Fibroblast of the aortic adventitia (primary cell): ENCODE measurements around the gene VCAM1. TPM values are rescaled to one million over a fixed set of nuclear protein-coding genes. Genes with fewer than 3 reads are reported as not detected.

ENCODE experiments used
- DNase-seq: peaks from one replicate; pipeline ENCODE4 v3.0.0-alpha.2; 2010; ENCODE audit warnings: low read depth
- H3K4me3 ChIP-seq: 2 replicates; pipeline ENCODE4 v1.5.1; 2011; ENCODE audit warnings: low read depth, mild to moderate bottlenecking, control low read depth, low read length, moderate library complexity
- total RNA-seq: library from RNA; depleted of rRNA; stranded (reverse); fragments of >200 nt; gene quantifications from 2 replicates; pipeline ENCODE4 v1.2.3, GENCODE V29; 2012; ENCODE audit warnings: low replicate concordance
- TF ChIP-seq, protein P1 (sequence below): IDR thresholded peaks from 2 replicates; pipeline ENCODE4 v1.5.1; 2011; ENCODE audit warnings: mild to moderate bottlenecking, low read length, control low read depth, inconsistent platforms; ENCODE audit not compliant: insufficient read depth

VCAM1 gene
- total RNA-seq, 1 donor = 0.63 TPM

DNA sequence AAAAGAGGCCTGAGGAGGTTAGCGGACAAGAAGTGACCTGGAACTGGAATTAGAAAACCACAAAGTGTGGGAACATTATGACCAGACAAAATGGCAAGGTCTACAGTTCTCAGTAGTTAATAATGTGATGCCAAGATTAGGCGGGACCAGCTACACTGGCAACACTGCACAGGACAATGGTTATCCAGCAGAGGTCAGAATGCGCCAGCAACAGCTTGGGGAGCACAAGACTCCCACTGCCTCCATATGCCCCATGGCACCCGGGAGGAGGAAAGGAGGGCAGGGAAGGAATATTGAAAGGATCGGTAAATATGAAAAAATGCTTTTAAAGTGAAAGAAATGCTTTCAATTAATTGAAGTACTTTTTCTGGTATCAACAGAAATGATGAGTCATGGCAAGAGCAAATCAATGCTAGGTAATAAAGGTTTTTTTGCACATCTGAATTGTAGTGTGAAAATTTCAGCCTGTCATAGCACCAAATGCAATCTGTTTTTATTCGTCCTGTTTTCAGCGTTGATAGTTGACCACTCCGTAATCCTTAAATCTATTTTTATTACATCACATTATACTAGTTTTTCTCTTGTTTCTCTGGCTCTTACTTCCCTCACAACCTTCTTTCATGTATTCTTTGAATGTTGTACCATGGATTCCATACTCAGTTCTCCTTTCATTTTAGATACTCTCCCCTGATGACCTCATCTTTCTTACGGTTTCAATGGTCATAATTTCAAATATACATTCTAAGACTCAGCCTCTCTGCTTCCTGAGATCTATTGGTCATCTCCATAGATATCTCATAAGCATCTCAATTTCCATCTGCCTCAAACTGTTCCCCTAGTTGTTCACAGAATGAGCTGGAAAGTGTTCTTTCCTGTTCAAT, 30.7 kb downstream of the VCAM1 start:
- DNase-seq = no peak
- TF ChIP-seq, protein P1, sequence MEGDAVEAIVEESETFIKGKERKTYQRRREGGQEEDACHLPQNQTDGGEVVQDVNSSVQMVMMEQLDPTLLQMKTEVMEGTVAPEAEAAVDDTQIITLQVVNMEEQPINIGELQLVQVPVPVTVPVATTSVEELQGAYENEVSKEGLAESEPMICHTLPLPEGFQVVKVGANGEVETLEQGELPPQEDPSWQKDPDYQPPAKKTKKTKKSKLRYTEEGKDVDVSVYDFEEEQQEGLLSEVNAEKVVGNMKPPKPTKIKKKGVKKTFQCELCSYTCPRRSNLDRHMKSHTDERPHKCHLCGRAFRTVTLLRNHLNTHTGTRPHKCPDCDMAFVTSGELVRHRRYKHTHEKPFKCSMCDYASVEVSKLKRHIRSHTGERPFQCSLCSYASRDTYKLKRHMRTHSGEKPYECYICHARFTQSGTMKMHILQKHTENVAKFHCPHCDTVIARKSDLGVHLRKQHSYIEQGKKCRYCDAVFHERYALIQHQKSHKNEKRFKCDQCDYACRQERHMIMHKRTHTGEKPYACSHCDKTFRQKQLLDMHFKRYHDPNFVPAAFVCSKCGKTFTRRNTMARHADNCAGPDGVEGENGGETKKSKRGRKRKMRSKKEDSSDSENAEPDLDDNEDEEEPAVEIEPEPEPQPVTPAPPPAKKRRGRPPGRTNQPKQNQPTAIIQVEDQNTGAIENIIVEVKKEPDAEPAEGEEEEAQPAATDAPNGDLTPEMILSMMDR = no peak
- no peak overlapping the region for H3K4me3 ChIP-seq

DNA sequence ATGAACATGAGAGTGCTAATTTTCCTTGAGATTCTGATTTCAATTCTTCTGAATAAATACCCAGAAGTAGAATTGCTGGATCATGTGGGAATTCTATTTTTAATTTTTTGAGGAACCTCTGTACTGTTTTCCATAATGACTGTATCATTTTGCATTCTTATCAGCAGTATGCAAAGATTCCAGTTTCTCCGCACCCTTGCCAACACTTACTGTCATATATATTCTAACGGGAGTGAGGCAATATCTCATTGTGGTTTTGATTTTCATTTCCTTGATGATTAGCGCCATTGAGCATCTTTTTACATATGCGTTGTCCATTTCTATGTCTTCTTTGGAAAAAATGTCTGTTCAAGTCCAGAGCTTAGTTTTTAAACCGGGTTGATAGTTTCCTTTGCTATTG, 33.2 kb downstream of the VCAM1 start:
- TF ChIP-seq, protein P1 = no peak
- no peak for DNase-seq
- H3K4me3 ChIP-seq = no peak overlapping the region

DNA sequence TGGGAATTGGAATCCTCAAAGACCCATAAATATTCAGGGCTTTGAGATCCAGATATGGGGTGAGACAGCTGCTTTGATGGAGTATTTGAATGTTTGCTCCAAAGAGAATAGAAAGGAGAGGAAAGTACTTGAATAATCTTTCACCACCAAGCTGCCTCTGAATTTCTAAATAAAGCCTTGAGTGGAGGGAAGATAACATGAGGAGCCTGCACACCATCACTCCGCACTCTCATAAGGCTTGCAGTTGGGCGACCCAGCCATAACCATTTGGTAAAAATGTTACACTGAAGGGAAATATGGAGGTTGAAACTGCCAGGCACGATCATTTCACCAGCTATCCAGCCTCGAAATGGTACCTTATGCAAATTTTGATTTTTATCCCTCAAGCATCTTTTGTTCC, 38.4 kb downstream of the VCAM1 start:
- no peak overlapping the region for H3K4me3 ChIP-seq
- TF ChIP-seq, protein P1 = no peak
- no peak for DNase-seq

DNA sequence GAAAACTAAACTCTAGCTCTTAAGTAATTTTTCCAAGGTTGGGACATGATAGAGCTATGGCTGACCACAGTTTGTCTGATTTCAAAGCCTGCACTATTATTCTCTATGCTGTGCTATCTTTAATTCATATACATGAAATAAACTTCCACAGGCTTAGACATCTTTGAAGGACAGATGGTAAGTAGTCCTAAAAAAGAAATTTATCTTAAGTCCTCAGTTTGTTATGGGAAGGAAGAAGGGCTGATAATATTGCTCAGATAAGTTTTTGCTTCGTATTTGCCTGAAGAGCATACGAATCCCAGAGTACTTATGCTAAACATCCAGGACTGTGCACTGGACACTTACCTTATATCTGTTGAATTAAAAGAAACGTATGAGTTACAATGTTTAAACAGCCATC, 39.6 kb downstream of the VCAM1 start:
- no peak for DNase-seq
- TF ChIP-seq, protein P1 = no peak
- no peak overlapping the region for H3K4me3 ChIP-seq

DNA sequence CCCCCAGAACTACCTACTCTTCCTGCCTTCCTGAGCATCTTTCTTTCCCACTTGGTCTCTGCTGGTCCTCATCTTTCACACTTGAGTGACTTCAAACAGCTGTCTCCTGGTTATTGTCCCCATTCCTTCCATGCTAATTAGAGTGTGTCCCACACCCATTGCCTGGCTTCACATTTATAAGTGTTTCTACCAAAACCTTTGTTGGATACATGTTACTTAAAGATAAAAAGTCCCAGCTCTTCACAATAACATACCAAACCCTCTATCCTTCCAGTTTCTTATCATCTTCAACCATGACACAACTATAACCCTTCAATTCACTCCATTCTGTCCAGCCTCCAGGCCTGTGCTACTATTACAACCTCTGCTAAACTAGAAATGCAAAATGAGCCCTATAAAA, 41.0 kb downstream of the VCAM1 start:
- H3K4me3 ChIP-seq = no peak overlapping the region
- DNase-seq = no peak
- TF ChIP-seq, protein P1 = no peak

DNA sequence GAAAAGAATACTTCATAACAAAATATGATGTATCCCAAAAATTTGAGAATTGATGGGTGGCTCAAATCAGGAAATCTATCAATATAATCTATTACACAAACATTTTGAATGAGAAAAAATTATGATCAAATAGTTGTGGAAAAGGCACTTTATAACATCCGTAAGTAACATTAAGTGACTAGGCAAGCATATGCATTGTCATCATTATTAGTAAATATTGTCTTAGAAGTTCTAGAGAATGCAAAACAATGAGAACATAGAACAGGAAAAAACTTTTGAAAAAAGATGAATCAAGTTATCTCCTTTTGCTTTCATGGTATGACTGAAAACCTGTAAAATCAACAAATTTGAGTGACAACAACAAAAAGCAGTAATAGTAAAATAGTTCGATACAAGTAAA, 42.9 kb downstream of the VCAM1 start:
- TF ChIP-seq, protein P1 = no peak
- no peak for DNase-seq
- H3K4me3 ChIP-seq = no peak overlapping the region
